Measurements from ENCODE around the gene PRR15L.
"Not testable (repeated sequence)": the region's sequence is repeated elsewhere in the genome, so short reads cannot be mapped to it uniquely, and the experiment has no call there.

Gene PRR15L

DNA sequence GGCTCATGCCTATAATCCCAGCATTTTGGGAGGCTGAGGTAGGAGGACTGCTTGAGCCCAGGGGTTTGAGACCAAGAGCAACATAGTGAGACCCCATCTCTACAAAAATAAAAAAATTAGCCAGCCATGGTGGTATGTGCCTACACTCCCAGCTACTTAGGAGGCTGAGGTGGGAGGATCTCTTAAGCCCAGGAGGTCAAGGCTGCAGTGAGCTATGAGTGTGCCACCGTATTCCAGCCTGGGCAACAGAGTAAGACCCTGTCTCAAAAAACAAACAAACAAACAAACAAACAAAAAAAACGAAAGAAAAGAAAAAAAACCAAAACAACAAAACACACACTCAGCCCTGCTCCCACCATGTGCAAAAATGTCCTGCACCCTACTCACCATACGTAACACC is 22.2 kb downstream of the PRR15L start:
- not testable (repeated sequence) for DNase-seq (ENCODE audit: low read depth)

DNA sequence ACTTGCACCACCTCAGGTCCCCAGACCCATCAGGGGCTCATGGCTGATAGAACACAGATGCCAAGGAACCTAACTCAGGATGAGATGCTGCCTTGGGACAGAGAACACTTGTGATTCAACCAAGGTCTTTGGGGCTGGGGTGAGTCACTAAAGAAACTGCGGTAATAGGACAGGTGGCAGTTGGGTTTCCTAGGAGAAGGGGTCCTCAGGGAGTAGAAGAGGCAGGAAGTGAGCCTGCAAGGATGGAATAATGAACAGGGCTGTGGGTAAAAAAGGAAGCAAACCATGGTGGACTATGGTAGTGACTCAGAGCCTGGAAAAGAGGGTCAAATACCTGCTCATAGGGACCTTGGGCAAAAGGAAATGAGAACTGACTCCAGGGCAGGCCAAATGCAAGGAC is 22.8 kb downstream of the PRR15L start:
- DNase-seq (ENCODE audit: low read depth) = no peak

DNA sequence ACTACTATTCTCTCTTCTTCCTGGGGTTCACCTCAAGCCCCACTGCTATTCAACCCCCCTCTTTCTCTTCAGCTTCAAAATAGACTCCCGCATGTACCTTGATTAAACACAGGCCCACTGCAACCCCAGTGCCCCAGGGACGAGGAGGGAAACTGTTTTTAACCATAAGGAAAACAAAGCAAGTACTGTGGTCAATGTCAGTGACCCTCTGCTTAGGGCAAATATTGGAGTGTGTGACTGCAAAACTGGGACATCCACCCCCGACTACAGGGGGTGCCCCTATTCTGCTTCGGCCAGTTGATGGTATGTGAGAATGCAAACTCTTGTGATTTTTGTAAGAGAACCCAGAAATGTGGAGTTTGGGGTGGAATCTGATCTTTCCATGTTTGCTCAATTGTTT is 25.8 kb downstream of the PRR15L start:
- no peak for DNase-seq (ENCODE audit: low read depth)

DNA sequence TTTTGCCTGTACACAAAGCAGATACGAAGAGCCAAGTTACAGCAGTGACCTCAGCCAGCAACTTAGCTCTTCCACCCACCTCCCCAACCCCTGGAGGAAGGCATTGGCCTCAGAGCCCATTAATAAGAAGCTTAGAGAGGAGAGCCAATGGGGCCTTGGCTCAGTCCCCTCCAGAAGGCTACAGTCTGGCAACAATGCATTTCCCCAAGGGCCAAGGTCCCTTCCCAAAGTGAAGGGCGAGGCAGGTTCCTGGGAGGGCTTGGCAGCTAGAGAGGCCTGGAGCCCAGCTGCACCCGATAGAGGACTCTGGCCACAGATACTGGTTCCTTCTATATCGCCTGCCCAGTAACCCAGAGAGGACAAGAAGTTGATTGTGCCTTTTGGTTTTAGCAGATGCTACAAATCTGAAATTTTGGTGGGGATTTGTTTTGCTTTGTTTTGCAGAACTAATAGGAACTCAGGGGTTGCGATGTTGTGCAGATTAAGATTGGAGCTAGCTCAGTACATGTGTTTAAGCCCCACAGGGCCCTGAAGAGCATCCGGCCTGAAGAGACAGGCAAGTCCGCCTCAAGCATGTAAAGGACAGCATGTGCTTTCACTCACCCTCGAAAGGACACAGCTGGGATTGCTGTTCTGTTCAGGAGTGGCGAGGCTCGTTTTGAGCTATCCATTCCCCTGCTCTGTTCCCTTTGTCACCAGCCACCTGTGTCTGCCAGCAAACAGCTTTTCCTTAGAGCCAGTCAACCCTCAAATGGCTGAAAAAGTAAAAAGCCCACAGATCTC is 28.3 kb downstream of the PRR15L start:
- DNase-seq (ENCODE audit: low read depth) = no peak

DNA sequence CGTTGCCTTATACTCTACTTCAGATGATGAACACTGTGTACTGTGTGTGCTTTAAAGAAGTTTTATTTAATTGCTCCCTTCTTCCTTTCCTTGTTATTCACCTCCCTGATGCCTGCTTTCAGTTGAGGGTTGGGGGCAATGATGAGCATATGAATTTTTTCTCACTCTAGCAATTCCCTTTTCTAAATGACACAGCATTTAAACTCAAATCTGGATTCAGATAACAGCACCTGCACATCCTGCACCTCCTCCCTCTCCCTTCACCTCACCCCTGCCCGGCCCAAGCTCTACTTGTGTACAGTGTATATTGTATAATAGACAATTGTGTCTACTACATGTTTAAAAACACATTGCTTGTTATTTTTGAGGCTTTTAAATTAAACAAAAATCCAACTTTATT is 29.3 kb downstream of the PRR15L start:
- no peak for DNase-seq (ENCODE audit: low read depth)

DNA sequence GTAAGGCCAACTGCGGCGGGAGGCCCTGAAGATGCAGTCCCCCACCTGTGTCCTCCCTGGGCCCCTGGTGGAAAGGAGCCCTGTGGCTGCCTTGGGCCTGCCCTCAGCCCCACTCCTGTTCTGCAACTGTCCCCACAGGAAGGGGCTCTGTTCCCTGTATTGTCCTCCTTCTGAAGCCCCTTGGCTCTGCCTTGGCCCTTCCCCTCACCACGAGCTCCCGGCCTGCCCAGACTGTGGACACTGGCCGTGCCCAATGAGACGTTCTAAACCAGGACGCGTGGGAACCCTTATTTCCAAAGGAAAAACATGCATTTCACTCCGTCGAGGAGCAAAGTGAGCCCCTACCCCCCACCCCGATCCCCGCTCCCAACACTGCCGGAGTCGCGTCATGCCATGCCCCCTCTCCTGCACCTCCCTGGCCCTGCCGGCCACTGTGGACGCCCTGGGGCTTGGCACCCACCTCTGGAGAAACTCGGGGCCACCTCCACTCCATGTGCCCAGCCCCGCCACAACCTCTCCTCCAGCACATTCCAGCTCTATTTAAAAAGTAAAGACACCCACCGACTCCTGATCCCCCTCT is 29.8 kb downstream of the PRR15L start:
- DNase-seq (ENCODE audit: low read depth) = no peak

DNA sequence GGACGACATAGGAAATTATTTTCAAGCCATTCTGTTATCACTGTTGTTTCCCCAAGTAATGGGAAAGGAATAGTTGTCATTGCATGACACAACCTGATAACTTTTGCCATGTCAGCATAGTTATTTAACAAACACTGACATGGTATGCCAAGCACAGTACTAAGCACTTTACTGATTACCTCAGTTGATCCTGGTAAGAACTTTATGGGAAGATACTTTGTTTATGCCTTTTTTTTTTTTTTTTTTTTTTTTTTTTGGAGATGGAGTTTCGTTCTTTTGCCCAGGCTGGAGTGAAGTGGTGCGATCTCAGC is 32.0 kb downstream of the PRR15L start:
- no peak for DNase-seq (ENCODE audit: low read depth)

DNA sequence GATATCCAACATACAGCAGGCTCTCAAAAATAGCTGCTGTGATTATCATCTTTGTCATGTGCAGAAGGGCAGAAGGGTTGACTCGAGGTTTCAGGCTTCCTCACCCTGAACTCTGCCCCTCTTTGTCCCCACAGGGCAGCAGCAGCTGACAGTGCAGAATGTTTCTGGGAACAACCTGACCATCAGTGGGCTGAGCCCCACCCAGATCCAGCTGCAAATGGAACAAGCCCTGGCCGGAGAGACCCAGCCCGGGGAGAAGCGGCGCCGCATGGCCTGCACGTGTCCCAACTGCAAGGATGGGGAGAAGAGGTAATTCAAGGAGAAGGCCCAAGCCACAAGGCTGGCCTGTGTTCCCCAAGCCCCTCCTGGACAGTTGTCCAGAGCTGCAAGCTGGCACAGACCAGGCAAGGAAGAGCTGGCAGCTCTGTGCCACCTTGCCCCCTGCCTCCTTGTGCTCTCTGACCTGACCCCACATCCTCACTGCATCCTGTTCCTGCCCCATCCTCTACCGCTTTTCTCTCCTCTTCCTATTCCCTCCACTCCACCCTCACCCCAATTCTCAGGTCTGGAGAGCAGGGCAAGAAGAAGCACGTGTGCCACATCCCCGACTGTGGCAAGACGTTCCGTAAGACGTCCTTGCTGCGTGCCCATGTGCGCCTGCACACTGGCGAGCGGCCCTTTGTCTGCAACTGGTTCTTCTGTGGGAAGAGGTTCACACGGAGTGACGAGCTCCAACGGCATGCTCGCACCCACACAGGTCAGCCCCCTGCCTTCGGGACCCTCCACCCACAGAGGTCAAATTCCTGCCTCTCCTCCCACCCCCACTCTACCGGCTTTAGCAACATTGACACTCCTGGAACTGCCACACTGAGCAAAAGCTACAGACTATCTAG is 32.7 kb downstream of the PRR15L start:
- DNase-seq (ENCODE audit: low read depth) = no peak

DNA sequence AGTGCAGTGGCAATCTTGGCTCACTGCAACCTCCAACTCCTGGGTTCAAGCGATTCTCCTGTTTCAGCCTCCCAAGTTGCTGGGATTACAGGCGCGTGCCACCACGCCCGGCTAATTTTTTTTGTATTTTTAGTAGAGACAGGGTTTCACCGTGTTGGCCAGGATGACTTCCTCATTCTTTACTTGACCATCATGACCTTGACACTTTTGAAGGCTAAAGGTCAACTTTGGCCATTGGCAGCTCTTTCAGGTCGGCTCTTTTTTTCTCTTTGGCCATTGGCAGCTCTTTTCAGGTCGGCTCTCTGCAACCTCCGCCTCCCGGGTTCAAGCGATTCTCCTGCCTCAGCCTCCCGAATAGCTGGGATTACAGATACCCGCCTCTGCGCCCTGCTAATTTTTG is 37.8 kb downstream of the PRR15L start:
- not testable (repeated sequence) for DNase-seq (ENCODE audit: low read depth)

DNA sequence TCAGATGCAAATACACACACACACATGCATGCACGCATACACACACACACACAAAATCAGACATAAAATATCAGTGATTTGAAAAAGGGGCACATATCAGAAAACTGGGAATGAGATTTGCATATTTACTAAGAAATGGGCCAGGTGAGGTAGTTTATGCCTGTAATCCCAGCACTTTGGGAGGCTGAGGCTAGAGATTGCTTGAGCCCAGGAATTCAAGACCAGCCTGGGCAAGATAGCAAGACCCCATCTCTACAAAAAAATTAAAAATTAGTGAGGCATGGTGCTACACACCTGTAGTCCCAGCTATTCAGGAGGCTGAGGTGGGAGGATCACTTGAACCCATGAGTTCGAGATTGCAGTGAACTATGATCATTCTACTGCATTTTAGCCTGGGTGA is 38.7 kb downstream of the PRR15L start:
- no peak for DNase-seq (ENCODE audit: low read depth)

DNA sequence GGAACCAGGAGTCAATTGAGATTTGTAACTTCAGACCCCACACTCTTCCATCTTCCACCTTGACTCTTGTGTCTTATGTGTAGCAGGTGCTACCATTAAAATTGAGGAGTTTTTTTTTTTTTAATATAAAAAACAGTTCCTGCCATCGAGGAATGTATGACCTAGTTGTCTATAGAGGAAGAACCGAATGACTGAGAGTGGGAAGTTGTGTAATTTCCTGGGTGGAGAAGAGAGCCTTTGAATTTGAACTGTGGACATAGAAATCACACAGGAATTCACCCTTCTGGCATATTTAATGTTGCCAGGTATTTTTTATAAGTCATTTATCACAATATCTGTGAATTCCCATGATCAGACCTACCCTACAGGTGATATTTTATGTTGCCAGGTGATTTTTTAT is 39.7 kb downstream of the PRR15L start:
- DNase-seq (ENCODE audit: low read depth) = no peak

DNA sequence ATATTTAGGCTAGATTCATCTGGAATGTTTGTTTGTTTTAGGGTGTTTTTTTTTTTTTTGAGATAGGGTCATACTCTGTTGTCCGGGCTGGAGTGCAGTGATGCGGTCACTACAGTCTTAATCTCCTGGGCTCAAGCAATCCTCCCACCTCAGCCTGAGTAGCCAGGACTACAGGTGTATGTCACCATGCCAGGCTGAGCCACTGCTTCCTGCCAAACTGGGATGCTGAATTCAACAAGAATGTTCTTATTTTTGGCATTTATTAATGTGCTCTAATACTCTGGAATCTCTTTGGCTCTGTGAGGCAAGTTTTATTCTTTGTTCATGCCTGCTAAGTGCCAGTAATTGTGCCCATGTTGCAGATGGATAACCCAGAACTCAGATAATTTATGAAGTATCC is 40.1 kb downstream of the PRR15L start:
- DNase-seq (ENCODE audit: low read depth) = no peak

DNA sequence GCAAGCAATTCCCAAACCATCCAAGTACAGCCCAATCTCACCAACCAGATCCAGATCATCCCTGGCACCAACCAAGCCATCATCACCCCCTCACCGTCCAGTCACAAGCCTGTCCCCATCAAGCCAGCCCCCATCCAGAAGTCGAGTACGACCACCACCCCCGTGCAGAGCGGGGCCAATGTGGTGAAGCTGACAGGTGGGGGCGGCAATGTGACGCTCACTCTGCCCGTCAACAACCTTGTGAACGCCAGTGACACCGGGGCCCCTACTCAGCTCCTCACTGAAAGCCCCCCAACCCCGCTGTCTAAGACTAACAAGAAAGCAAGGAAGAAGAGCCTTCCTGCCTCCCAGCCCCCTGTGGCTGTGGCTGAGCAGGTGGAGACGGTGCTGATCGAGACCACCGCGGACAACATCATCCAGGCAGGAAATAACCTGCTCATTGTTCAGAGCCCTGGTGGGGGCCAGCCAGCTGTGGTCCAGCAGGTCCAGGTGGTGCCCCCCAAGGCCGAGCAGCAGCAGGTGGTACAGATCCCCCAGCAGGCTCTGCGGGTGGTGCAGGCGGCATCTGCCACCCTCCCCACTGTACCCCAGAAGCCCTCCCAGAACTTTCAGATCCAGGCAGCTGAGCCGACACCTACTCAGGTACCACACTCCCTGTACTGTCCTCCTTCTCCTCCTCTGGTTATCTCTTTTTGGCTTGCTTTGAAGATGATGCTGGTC is 41.0 kb downstream of the PRR15L start:
- no peak for DNase-seq (ENCODE audit: low read depth)

DNA sequence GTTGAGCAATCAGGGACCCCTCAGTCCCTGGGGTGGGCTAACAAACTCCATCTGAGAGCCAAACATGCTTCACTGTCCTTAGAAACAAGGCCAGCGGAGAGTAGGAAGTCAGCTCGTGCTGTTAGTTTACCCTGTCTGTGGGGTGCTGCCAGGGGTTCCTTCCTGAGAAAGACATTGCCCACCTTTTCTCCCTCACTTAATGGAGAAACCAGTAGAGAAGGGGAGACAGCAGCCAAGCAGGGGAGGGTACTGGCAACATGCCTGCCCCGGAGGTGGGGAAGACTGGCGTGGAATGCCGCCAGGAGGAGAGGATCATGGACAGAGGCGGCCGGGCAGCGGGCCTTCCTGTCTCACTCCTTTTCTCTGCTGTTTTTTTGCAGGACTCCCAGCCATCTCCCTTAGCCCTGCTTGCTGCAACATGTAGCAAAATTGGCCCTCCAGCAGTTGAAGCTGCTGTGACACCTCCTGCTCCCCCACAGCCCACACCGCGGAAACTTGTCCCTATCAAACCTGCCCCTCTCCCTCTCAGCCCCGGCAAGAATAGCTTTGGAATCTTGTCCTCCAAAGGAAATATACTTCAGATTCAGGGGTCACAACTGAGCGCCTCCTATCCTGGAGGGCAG is 41.8 kb downstream of the PRR15L start:
- DNase-seq (ENCODE audit: low read depth) = no peak

DNA sequence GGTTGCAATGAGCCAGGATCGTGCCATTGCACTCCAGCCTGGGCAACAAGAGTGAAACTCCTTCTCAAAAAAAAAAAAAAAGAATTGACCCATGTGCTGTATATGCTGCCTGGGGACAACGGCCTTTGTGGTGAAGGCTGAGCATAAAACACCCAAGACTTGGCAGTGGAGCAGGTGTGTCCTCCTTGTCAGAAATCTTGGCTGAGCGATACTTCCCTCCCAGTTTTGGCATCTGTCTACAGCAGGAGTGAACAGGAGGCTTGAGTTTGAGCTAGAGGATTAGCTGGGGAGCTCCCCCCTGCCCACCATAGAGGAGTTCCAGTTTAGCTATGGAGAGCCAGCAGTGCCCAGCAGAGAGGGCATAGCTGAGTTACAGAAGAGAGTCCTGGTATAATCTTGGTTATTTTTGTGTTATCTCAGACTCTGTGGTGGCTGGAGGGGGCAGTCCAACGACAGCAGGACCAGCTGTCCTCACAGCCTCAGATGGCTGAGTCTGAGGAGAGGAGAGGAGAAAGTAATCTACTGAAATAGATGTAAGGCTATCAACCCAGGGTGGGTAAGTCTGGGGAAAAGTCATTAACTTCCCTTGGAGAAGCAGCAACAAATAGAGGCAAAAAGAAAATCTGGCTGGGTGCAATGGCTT is 43.3 kb downstream of the PRR15L start:
- DNase-seq (ENCODE audit: low read depth) = no peak

DNA sequence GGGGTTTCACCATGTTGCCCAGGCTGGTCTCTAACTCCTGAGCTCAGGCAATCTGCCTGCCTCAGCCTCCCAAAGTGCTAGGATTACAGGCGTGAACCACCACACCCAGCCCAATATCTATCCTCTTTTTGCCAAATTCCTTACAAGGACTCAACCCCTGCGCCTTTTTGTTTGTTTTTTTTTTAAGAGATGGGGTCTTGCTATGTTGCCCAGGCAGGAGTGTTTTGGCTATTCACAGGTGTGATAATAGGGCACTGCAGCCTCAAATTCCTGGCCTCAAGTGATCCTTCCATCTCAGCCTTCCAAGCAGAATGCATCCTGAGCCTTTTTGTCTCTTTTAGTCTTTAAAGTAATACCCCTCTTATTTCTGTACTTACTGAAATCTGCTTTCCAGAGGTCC is 44.6 kb downstream of the PRR15L start:
- DNase-seq (ENCODE audit: low read depth) = no peak

DNA sequence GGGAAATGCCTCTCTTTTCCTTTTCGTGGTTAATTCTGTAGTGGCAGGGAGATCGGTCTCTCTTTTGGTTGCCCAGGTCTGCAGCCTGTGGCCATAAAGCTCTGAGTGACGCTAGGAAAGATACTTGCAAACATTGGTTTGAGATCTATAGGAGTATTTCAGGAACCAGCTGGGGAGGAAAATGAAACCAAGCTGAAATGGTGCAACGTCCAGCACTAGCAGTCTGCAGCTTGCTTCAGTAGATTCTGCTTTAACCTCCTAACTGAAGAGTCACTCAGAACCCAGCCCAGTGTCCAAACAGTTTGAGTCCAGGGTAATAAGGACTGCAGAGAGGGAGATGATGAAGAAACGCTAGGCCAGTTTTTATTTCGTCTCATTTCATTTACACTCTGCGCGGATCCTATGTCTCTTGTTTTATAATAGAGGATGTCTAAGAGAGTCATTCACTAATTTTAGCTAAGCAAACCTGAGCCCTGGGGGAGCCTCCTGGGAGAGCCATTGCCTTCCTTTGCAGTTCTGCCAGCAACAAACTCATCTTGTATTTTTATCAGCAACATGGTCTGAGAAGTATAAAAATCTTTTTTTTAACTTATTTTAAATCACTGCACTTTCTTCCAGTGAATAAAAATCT is 49.6 kb downstream of the PRR15L start:
- DNase-seq (ENCODE audit: low read depth) = no peak

DNA sequence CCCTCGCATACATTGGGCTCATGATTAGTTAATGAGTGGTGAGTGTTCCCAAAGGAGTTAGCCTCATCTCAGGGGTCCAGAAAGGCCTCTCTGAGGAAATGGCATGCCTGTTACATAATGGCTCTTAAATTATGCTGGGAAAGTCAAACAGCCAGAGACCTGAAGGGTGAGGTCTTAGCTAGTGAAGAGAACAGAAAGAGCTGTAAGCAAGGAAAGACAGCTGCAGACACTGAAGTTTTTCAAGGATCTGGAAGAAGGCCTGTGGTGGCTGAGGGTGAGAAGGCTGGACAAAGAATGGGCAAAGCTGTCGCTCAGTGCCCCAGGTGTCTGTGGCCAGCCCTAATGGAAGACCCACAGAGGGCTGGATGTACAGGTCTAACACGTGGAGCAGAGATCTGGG is 51.2 kb downstream of the PRR15L start:
- DNase-seq (ENCODE audit: low read depth) = no peak

DNA sequence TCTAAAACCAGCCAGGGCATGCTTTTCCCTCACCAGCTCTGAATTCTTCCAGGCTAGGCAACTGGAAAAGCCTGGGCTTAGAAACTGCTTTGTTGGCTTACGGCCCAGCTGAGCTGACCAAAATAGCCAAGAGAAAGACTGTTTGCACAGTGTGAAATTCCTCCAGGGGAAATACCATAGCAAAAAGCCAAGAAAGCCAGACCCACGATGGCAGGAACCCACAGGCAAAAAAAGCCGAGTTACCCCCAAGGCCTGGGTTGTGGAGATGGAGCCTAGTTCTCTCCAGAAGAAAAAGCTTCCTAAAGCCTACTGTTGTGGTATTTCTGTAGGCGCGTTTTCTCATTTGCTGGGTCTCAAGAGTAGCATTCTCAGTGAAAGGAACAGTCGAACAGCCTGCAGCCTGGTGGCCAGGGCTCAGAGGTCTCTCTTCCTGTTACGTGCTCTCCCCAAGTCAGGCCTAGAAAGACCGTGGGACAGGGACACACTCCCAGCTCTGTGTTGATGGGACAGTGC is 52.4 kb downstream of the PRR15L start:
- no peak for DNase-seq (ENCODE audit: low read depth)

DNA sequence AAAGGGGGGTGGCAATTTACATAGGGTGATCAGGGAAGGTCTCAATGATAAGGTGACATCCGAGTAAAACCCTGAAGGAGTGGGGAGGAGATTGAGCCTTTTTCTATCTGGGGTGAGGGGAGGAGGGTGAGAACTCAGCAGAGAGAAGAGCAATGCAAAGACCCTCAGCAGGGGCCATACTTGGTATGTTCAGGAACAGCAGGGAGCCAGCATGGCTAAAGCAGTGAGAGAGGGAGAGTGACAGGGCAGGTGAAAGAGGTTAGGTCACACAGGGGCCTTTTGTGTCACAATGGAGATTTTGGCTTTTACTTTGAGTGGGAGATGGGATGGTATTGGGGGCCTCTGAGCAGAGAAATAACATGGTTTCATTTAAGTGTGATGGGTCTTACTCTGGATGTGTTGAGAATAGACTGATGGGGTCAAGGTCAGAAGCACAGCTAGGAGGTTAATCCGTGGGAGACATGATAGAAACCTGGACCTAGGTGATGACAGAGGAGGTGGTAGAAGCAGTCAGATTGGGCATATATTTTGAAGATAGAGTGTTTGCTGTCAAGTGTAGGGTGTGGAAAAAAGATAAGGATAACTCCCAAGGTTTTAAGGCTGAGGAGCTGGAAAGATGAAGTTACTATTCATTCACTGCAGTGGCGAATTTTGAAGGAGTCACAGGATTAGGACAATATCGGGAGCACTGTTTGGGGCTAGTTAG is 55.5 kb downstream of the PRR15L start:
- no peak for DNase-seq (ENCODE audit: low read depth)
